GM19468 (cell line): Measurements from ENCODE around the gene MBD3L2B.

Source experiments
- ATAC-seq: cut with Tn5 transposase; IDR thresholded peaks from one replicate; pipeline ENCODE4 v1.9.1; 2021; ENCODE audit warnings: mild to moderate bottlenecking, moderate library complexity, moderate number of reproducible peaks; ENCODE audit not compliant: unreplicated experiment; ENCODE audit errors: extremely low read depth

MBD3L2B gene

GRCh38 chr19:7018828-7019227 is 2.4 kb downstream of the MBD3L2B start:
- ATAC-seq = no peak

- no peak for ATAC-seq
Measured at GRCh38 chr19:7013678-7014077, 7.6 kb downstream of the MBD3L2B start.

GRCh38 chr19:7010722-7011593 is 10.3 kb downstream of the MBD3L2B start:
- no peak for ATAC-seq

GRCh38 chr19:7007859-7008258 is 13.4 kb downstream of the MBD3L2B start:
- ATAC-seq = no peak

GRCh38 chr19:7006135-7006704 is 15.0 kb downstream of the MBD3L2B start:
- ATAC-seq = no peak

GRCh38 chr19:7004313-7004931 is 16.8 kb downstream of the MBD3L2B start:
- no peak for ATAC-seq

- no peak for ATAC-seq
Measured at GRCh38 chr19:7000816-7001215, 20.4 kb downstream of the MBD3L2B start.

- ATAC-seq = no peak
Measured at GRCh38 chr19:7000333-7000732, 20.9 kb downstream of the MBD3L2B start.

GRCh38 chr19:6999933-7000332 is 21.3 kb downstream of the MBD3L2B start:
- no peak for ATAC-seq

- ATAC-seq = no peak
Measured at GRCh38 chr19:6997679-6998445, 23.4 kb downstream of the MBD3L2B start.

- ATAC-seq = no peak
Measured at GRCh38 chr19:6996810-6997209, 24.4 kb downstream of the MBD3L2B start.

GRCh38 chr19:6995054-6995453 is 26.2 kb downstream of the MBD3L2B start:
- ATAC-seq = no peak

- no peak for ATAC-seq
Measured at GRCh38 chr19:6988257-6988656, 33.0 kb downstream of the MBD3L2B start.

- ATAC-seq = no peak
Measured at GRCh38 chr19:6987850-6988249, 33.4 kb downstream of the MBD3L2B start.

- ATAC-seq = no peak
Measured at GRCh38 chr19:6983448-6983847, 37.8 kb downstream of the MBD3L2B start.

- no peak for ATAC-seq
Measured at GRCh38 chr19:6979399-6979798, 41.8 kb downstream of the MBD3L2B start.

GRCh38 chr19:6976197-6976596 is 45.0 kb downstream of the MBD3L2B start:
- ATAC-seq = no peak

GRCh38 chr19:6971366-6971765 is 49.9 kb downstream of the MBD3L2B start:
- ATAC-seq = no peak

- no peak for ATAC-seq
Measured at GRCh38 chr19:6970443-6970842, 50.8 kb downstream of the MBD3L2B start.

GRCh38 chr19:6970021-6970420 is 51.2 kb downstream of the MBD3L2B start:
- no peak for ATAC-seq

GRCh38 chr19:6969490-6969889 is 51.7 kb downstream of the MBD3L2B start:
- ATAC-seq = no peak
